RWPE1 (cell line): ENCODE results near the gene SRCAP.

Source experiments
- CTCF ChIA-PET: fragments of 350-600 bp; sonication (Branson Sonifier 250); formaldehyde crosslinking; extraction: SDS; loops from one replicate; lab custom pipeline; 2021; lab: Yijun Ruan, JAX
- POLR2A ChIA-PET: fragments of 400-600 bp; formaldehyde crosslinking; extraction: SDS; loops from one replicate; lab custom pipeline; 2020; ENCODE audit warnings: antibody characterized with exemption; ENCODE audit not compliant: low non-redundant PET; lab: Yijun Ruan, JAX
- DNase-seq: peaks from one replicate; pipeline ENCODE4 v3.0.0; 2012; ENCODE audit warnings: low spot score
- H3K27ac ChIP-seq: fragments of 450-650 bp; 2 replicates; pipeline ENCODE4 v1.5.1; 2017
- CTCF ChIP-seq: fragments of 450-650 bp; conservative IDR thresholded peaks from 2 replicates; pipeline ENCODE4 v1.5.1; 2017; ENCODE audit warnings: low read depth, mild to moderate bottlenecking

Gene SRCAP

DNA sequence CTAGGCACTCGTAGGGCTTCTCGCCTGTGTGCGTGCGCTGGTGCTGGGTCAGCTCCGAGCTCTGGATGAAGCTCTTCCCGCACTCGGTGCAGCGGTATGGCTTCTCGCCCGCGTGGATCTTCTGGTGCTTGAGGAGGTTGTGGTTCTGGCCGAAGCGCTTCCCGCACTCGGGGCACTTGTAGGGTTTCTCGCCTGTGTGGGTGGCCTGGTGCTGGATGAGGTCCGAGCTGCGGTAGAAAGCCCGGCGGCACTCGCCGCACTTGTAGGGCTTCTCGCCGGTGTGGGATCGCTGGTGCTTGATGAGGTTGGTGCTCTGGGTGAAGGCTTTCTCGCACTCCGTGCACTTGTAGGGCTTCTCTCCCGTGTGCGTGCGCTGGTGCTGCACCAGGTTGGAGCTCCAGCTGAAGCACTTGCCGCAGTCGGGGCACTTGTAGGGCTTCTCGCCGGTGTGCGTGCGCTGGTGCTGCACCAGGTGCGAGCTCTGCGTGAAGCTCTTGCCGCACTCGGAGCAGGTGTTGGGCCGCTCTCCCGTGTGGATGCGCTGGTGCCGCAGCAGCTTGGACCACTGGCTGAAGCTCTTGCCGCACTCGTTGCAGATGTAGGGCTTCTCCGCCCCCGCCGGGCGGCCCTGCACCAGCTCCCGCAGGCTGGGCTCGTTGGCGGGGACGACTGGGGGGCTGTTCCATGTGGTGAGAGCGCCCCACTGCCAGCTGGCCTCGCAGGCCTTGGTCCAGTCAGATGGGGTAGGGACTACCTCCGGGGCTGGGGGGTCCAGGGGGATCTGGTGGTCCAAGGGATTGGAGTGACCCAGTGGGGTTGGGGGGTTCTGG is 84.5 kb downstream of the SRCAP start:
- no peak for DNase-seq
- H3K27ac ChIP-seq = no peak overlapping the region
- TF ChIP-seq CTCF = no peak
- ChIA-PET POLR2A (interaction anchor here (0.6 kb wide), 1 partner anchor 156 kb away, joined by 6 read pairs; no protein-coding TSS in a partner anchor), CTCF (interaction anchor here (0.7 to 0.9 kb wide), 2 partner anchors 14 to 119 kb away, joined by 3 to 6 read pairs; no protein-coding TSS in a partner anchor)

DNA sequence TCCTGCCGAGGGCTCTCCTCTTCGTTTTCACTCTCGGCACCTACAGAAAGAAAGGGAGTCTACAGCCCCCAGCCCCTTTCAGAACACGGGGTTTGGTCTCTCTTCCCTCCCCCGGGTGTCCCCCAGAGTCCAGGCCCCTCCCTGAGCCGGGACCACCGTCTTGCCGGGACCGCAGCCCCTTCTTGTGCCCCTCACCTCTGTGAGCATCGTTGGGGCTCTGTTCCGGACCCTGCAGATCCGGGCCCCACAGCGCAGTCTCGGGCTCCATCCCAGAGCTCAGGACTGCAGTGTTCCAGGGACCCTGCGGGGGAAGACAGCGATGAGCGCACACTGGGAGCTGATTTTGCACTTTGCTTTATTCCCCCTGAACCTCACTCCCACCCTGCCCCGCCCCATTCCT is 85.2 kb downstream of the SRCAP start:
- no peak for DNase-seq
- TF ChIP-seq CTCF = no peak
- 0 out of 2 replicates have a peak overlapping the region, but pooled peaks have one; percentile 2 for H3K27ac ChIP-seq
- CTCF ChIA-PET = interaction anchor here (0.9 kb wide), 1 partner anchor 29 kb away, joined by 3 read pairs; no protein-coding TSS in a partner anchor
- POLR2A ChIA-PET = no interaction called here

DNA sequence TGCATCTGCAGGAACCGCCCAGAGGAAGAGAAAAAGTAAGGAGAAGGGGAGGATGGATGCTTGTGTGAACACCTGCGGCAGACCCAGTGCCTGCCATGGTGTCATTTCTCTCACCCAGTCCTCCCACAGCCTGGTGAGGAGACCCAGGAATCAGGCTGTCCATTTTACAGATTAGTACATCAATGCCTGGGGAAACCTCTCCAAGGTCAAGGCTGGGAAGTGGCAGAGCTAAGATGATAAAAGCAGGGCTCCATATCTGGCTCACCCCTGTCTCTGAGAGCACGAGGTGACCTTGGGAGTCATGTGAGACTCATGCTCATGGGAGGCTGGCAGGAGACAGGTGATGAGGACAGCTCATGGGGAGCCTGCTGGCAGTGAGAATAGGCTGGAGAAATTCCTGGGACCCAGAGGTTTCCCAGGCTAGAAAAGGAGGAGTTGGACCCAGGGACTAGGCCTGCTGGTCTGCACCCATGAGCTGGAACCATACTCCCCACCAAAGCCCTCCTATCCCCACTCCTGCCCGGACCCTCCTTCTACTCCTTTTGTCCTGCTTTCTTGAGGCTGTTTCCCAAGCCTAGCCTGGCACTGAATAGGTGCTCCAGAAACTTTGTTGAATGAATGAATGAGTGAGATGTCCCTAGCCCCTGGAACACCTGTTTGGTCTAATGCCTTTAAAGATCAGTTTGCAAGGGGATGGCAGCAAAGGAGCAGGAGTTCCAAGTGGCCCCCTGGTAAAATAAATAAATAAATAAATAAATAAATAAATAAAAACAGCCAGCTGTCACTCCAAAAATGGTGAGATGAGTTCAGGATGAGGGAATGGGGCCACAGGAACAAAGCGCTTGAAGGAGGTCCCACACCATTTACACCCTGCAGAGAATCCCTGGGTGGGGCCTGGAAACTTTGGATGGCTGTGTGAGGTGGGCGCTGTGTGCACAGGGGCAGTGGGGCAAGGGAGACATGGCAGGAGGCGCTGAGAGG is 86.4 kb downstream of the SRCAP start:
- ChIA-PET CTCF (interaction anchor here (0.9 to 1.6 kb wide), 2 partner anchors 20 to 28 kb away, joined by 3 read pairs; no protein-coding TSS in a partner anchor), POLR2A (interaction anchor here (0.6 kb wide), 1 partner anchor 116 kb away, joined by 4 read pairs; no protein-coding TSS in a partner anchor)
- no peak for TF ChIP-seq CTCF
- H3K27ac ChIP-seq = peak overlapping the region; percentile 84
- DNase-seq = no peak

- H3K27ac ChIP-seq = peak overlapping the region; percentile 84
- DNase-seq = peak; percentile 66
- ChIA-PET POLR2A (interaction anchor here (0.6 to 1.5 kb wide), 3 partner anchors 19 to 115 kb away, joined by 3 to 12 read pairs (median 4); no protein-coding TSS in a partner anchor), CTCF (interaction anchor here (1.6 kb wide), 1 partner anchor 19 kb away, joined by 3 read pairs; no protein-coding TSS in a partner anchor)
- no peak for TF ChIP-seq CTCF
Observed at GRCh38 chr16:30786115-30786935, 87.4 kb downstream of the SRCAP start.

GRCh38 chr16:30786936-30787612 is 88.1 kb downstream of the SRCAP start, which contains the start of gene ZNF629:
Gene ZNF629, minus strand, starts transcription at chr16:30787205. Its CDS starts 2,723 bp downstream, at chr16:30784482.
- peak within 1 kb of the TSS; percentile 84 for H3K27ac ChIP-seq
- ChIA-PET CTCF (no interaction called here), POLR2A (interaction anchor here (0.6 to 1.5 kb wide), 2 partner anchors 18 to 21 kb away, joined by 3 to 12 read pairs; no protein-coding TSS in a partner anchor)
- peak; percentile 62 for DNase-seq
- no peak for TF ChIP-seq CTCF
